ENCODE results near the gene DUSP3. TPM values are rescaled to one million over a fixed set of nuclear protein-coding genes. Genes with fewer than 3 reads are reported as not detected.
A peak's percentile ranks its signal among the peaks of the same experiment; 100 is the strongest.

Gene DUSP3
- total RNA-seq, 1 donor from 2014 or later, result 293 TPM

DNA sequence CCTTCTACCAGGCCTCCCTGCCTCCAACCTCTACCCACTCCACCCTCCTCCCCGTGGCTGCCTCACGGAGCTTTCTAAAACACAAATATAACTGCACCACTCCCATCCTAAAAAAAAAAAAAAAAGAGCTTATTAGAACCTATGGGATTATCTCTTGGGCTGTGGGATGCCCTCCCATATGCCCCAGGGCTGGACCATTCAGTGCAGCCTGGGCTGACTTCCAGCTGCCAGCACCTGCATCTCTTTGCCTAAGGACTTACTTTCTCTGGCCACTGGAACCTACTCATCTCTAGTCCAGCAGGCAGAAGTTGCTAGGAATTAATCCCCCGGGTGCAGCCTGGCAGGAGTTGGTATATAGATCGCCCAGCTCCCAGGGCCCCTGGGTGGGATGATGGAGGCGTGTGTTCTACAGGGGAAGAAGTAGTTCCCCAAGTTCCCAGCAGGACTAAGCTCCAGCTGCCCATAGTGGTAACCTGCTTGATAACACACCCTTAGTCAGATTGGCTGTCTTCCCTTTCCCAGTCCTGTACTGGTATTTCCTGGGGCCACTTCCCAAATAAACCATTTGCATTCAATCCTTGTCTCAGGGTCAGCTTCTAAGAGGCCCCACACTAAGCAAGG lies 43.9 kb upstream of the DUSP3 start:
- Histone ChIP-seq H3K4me3 (no peak overlapping the region), H3K4me1 (peaks cover 92% of the 10 kb centered on the region), H3K9me3 (replicated peaks) (no peaks in the 10 kb centered on the region), H3K27me3 (ENCODE audit: low read depth) (no peaks in the 10 kb centered on the region), H3K36me3 (peaks cover 69% of the 10 kb centered on the region), H3K27ac (replicated peaks) (peak overlapping the region; percentile 85)
- TF ChIP-seq CTCF (IDR thresholded peaks at IDR 0.05; ENCODE audit: borderline replicate concordance), result no peak
- intact Hi-C loops (cut with micrococcal nuclease), result no loop called here
- no peak for DNase-seq

- Histone ChIP-seq H3K4me1 (peaks cover 84% of the 10 kb centered on the region), H3K27ac (replicated peaks) (peak overlapping the region; percentile 85), H3K9me3 (replicated peaks) (no peaks in the 10 kb centered on the region), H3K4me3 (no peak overlapping the region), H3K36me3 (peaks cover 69% of the 10 kb centered on the region), H3K27me3 (ENCODE audit: low read depth) (no peaks in the 10 kb centered on the region)
- intact Hi-C loops (cut with micrococcal nuclease), result no loop called here
- no peak for TF ChIP-seq CTCF (IDR thresholded peaks at IDR 0.05; ENCODE audit: borderline replicate concordance)
- no peak for DNase-seq
Measured at GRCh38 chr17:43820759-43821158, 42.0 kb upstream of the DUSP3 start.

- intact Hi-C loops (cut with micrococcal nuclease), result no loop called here
Measured at GRCh38 chr17:43818966-43819365, 40.2 kb upstream of the DUSP3 start.

DNA sequence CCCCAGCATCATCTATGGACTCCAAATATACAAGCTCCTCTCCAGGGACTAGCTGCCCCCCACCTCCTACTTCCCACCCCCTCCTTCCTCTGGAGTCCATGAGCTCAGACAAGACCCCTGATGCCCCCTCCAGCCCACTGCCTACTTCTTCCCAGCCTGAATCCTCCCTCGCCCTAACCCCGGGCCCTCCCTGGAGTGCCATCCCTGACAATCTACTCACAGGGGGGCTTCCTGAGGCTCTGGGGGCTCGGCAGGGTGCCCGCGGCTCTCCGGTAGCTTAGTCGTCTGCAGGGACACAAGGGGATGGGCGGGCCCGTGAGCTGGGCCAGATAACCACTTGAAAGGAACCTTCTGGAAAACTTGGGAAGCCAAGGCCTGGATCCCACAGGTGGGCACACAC lies 39.0 kb upstream of the DUSP3 start:
- Histone ChIP-seq H3K36me3 (peaks cover 87% of the 10 kb centered on the region), H3K27ac (replicated peaks) (peak overlapping the region; percentile 57), H3K9me3 (replicated peaks) (no peaks in the 10 kb centered on the region), H3K4me1 (peaks cover 58% of the 10 kb centered on the region), H3K4me3 (no peak overlapping the region), H3K27me3 (ENCODE audit: low read depth) (no peaks in the 10 kb centered on the region)
- intact Hi-C loops (cut with micrococcal nuclease), result no loop called here
- no peak for DNase-seq
- TF ChIP-seq CTCF (IDR thresholded peaks at IDR 0.05; ENCODE audit: borderline replicate concordance), result no peak

More at GRCh38 chr17:43818966-43819365, 40.2 kb upstream of the DUSP3 start:
- Histone ChIP-seq H3K27me3 (ENCODE audit: low read depth) (no peaks in the 10 kb centered on the region), H3K27ac (replicated peaks) (peak overlapping the region; percentile 3), H3K36me3 (peaks cover 75% of the 10 kb centered on the region), H3K4me3 (no peak overlapping the region), H3K9me3 (replicated peaks) (no peaks in the 10 kb centered on the region), H3K4me1 (peaks cover 66% of the 10 kb centered on the region)
- TF ChIP-seq CTCF (IDR thresholded peaks at IDR 0.05; ENCODE audit: borderline replicate concordance), result no peak
- DNase-seq, result no peak

DNA sequence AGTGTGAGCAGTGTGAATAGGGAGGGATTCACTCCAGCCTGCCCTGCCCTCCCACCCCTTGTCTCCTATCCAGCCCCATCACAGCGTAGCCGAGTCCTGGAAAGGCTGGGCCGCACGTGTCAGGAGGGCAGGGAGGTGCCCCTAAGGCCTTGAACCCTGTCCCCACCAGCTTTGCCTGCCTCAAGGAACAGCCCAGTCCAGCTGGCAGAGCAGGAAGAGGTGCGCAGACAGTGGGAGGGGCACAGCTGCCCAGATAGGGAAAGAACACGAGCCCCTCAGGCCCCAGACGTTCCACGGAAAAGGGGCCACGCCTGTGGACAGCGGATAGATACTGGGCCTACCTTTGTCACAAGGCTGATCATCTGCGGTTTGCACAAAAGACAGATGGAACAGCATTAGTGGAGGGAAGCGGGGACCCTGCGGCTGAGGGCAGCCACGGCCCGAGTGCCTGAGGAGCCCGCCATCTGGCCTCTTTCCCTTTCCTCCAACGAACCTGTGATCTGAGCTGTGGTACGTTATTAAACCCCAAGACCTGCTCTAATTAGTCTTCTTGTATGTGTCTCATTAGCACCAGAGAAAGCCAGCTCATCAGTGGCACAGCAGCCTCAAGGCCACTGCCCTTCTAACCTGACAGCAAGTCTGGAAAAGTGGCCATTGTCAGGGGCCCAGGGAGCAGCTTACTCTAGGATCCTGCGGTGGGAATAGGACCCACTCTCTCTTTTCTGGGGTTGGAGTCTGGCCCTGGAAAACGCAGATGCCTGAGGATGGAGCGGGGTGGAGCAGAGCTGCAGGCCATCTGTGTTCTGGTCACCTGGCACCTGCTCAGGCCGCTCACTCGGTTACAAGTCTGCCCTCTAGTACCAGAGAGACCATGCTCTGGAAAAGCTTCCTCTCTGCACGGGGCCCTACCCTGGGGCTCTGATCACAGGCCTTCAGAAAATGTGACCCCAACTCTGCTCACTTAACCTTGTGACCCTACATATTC lies 37.9 kb upstream of the DUSP3 start:
- no peaks in the 10 kb centered on the region for H3K27me3 ChIP-seq (ENCODE audit: low read depth)
- peaks cover 92% of the 10 kb centered on the region for H3K36me3 ChIP-seq
- no peak overlapping the region for H3K4me3 ChIP-seq
- intact Hi-C loops (cut with micrococcal nuclease), result no loop called here
- H3K27ac ChIP-seq (replicated peaks), result peak overlapping the region; percentile 57
- TF ChIP-seq CTCF (IDR thresholded peaks at IDR 0.05; ENCODE audit: borderline replicate concordance), result no peak
- H3K4me1 ChIP-seq, result peaks cover 46% of the 10 kb centered on the region
- no peaks in the 10 kb centered on the region for H3K9me3 ChIP-seq (replicated peaks)
- DNase-seq, result no peak
